ENCODE data around the gene KRT17.
"Not testable (repeated sequence)": the region's sequence is repeated elsewhere in the genome, so short reads cannot be mapped to it uniquely, and the experiment has no call there.

KRT17 gene

DNA sequence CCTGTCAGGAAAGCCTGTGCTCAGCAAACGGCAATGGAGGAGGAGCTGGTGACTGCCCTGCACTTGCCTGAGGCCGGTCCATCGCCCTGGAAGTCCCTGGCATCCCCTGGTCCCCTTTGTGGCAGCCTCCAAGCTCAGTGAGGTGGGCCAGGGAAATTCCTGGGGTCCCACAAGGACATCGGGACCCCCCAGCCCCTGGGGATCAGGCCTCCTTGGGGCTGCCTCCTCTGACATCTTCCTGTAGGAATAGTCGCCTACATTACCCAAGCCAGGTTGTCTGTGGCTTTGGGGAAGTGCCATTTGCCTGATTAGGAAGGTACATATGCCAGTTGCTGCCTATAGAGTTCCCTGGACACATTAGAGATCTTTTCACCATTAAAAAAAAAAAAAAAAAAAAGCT is 45.4 kb downstream of the KRT17 start:
- no peak overlapping the region for H3K4me3 ChIP-seq (ENCODE audit: low read depth, low read length)

DNA sequence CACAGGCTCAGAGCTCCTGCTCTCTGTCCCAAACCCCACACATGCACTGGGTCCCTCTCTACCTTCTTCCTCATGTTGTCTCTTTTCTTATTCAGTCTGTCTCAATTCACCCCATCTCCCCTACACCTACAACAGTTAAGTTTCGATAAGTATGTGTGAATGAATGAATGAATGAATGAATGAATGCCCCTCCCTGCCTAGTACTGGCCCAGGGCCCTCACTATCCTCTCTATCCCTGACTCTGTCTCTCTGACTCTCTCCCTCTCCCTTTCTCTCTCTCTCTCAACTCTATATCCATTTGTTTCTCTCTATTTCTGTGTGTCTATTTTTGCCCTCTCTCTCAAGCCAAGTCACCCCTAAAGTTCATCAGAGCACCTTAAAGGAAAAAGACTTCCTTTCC is 45.8 kb downstream of the KRT17 start:
- H3K4me3 ChIP-seq (ENCODE audit: low read depth, low read length), result no peak overlapping the region

DNA sequence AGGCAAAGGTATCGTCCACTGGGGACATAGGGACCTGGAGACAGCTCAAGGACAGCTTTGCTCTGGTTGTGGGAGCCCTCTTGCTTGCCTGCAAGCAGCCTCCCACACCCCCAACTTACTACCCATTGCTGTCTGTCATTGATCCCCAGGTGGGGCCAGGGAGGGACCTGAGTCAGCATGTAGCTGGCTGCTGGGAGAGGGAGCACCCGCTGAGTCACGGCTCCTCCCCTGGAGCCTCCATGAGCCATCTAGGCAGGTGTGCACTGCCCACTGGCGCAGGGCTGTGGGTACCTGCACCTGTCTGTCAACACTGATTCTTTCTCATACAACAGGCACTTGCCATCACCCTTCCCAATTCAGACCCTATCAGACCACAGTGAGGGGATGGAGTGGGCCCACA is 47.6 kb downstream of the KRT17 start:
- not testable (repeated sequence) for H3K4me3 ChIP-seq (ENCODE audit: low read depth, low read length)

DNA sequence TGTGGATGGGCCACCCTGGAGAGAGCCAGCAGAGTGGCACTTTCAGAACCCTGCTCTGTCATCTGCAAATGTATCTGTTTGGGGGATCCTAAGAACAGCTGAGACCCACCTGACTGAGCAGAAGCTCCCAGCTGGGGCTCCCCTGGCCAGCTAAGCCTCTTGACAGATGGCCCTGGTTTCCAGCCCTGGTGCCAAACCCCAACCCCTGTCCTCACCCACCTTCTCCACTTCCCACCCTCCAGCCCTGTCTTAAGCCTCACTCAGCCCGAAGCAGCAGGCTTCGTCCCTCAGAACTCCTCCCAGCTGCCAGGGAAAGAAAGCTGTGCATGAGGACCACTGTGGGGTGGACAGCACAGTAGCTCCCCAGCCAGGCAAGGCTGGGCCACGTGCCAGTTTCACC is 49.0 kb downstream of the KRT17 start:
- no peak overlapping the region for H3K4me3 ChIP-seq (ENCODE audit: low read depth, low read length)

DNA sequence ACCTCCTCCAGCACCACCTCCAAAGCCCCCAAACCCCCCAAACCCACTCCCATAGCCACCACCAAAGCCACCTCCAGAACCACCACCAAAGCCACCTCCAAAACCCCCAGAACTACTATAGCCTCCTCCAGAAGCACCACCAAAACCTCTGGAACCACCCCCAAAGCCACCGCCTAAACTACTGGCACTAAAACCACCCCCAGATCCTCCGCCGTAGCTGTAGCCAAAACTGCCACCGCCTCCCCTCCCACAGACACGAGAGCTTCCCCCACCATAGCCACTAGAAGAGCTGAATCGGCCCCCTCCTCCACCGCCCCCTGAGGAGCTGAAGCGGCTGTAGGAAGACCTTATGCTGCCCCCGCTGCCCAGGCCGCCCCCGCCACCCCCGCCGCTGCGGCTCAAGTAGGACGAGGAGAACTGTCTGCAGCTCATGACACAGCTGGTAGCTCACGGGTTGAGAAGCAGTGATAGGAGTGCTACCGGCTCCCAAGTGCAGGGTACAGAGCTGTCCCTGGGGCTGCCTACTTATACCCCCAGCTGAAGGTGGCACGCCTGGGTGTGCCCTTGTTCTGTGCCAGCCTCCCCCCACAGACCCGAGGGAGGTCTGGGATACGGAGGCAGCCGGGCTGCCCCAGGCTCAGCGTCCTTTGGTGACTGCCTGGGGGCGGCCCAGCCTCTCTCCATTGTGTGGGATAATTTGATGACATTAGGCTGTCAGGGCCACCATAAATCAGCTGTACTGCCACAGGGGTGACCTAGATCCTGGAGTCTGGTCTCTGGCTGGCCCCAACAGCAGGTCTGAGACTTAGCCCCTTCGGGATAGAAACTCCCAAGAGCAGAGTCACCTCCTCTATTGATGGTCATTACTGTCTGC is 52.6 kb downstream of the KRT17 start, which contains the start of gene KRT9:
TSS of gene KRT9 (minus strand) at position 499 of the 874 bp plus-strand sequence. CDS start at position 432, 67 bp downstream.
- no peak within 1 kb of the TSS for H3K4me3 ChIP-seq (ENCODE audit: low read depth, low read length)
